ENCODE measurements around the gene HEY2.
"Not testable (repeated sequence)": the region's sequence is repeated elsewhere in the genome, so short reads cannot be mapped to it uniquely, and the experiment has no call there.

HEY2 gene

DNA sequence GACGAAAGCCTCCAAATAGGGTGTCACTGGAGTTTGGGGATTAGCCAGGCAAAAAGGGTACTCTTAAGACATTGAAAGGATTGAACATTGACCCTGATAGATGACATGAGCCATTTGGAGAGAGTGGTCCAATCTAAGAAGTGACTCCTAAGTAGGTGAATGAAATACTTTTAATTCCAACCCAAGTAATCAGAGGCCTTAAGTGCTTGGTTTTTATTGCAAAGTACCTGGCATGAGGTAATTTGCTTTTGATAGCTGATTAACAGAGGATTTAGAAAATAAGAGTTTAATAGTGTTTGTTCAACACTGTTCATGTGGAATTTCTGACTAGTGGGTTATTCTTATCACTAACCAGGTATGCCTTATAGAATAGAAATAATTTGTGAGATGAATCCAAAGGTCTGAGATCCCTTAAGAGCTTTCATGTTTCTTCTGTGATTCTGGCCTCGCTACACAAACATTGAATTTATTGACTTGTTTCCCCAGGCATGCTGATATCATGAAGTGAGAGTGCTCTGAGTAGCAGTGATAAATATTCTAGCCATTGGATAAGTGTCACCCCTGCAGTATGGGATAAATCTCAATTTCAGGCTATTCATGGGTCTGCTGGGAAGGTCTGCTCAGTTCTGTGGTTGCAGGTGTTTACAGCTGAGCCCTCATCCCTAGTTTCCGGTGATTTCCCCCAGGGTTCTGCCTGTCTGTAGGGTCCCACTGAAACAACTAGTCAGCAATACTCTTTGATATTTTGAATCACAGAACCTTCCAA is 47.9 kb downstream of the HEY2 start:
- DNase-seq: no peak

DNA sequence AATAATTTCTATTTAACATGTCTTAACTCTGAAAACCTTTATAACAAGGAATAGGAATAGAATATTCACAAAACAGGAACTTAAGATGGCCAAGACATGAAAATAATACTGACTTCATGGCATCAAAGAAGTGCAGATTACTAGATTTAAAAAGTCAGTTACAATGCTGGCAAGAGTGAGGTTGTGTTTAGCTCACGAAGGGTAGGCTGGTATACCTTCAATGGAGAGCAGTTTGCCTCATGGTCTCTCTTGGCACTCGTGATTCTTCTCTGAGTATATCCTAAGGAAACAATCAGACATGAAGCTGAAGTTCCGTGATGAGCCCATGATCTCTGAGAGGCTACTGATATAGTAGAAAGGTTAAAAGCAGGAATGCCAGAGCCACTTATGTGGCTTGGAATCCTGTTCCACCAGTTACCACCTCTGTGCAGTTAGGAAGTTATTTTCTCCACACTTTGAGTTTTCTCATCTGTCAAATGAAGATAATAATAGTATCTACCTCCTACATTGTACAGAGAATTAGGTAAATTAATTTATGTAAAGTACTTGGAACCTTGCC is 48.5 kb downstream of the HEY2 start:
- no peak for DNase-seq

DNA sequence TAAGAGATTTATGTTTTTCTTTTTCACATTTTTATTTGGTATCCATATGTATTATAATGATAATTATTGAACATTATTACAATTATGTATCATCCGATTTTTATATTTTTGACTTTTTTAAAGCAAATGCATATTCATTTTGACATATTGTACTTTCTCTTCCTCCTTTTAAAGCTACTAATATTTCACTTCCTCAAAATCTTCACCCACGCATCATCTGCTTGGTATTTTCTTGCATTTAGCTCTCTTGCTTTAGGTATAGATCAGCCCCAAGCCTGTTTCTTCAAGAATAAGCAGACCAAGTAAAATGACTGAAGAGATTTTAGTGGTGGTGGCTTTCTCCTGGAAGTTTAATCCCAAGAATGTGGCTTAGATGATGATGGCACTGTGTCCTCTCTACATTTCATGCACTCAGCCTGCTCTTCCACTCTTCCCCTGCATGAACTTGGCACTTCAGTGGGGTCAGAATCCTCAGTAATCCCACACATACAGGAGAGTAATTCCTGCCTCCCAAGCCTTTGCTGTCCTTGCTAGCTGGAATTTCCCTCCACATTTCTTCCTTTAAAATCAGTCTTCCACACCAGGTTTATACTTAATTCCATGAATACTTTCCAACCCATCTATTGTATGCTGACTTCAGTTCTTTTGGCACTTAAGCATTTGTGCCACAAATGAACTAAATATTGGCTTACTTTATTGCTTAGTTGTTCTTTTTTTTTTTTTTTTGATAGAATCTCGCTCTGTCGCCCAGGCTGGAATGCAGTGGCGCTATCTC is 49.5 kb downstream of the HEY2 start:
- DNase-seq: no peak

DNA sequence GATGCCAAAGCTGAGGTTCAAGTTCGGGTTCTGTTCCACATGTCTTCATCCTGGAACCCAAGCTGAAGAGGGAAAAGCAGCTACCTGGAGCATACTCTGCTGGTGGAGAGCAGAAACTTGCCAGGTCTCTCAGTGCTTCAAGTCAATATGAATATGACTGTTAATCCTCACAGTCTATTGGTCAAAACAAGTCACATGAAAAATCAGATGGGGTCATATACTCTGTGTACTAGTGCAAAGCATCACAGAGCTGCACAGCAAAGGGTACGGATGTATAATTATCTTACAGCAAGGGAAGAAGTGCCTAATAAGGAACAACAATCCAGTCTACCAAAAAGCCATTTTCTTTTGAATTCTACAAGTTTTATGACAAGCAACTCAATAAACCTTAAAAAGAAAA is 53.0 kb downstream of the HEY2 start:
- no peak for DNase-seq

DNA sequence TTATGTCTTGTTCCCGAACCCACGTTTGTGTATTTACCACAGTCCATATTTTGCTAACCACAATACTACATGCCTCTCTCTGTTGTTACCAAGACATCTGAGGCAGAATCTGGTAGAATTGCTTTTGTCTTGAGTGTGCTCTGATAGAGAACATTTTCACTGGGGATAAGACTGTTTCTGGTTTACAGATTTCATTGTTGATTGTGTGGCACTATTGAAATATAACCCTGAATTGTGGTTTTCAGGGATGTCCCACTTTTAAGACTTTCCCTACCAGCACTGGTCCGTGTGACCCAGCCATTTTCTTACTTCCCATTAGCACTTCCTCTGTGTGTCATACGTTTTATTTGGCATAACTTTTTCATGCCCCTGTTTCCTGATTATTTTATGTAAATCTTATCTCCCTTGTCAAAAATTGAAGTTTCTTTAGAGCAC is 53.5 kb downstream of the HEY2 start:
- DNase-seq: no peak

DNA sequence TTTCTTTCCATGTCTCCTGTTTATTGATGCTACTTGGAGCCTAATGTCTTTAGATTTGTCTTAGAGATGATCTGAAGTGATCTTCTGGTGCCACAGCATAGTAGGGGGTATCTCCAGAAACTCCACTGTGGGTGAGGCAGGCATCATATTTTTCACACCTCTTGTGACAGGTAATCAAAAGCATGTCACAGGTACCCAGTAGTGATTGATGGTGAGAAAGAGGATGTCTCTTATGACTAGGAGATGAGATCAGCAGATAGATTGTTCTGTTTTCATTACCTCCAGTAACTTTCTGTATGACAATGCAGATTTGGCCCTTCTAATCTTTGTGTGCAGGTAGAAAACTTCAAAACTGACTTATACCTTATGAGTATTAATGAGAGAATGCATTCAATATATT is 54.8 kb downstream of the HEY2 start:
- DNase-seq: no peak

DNA sequence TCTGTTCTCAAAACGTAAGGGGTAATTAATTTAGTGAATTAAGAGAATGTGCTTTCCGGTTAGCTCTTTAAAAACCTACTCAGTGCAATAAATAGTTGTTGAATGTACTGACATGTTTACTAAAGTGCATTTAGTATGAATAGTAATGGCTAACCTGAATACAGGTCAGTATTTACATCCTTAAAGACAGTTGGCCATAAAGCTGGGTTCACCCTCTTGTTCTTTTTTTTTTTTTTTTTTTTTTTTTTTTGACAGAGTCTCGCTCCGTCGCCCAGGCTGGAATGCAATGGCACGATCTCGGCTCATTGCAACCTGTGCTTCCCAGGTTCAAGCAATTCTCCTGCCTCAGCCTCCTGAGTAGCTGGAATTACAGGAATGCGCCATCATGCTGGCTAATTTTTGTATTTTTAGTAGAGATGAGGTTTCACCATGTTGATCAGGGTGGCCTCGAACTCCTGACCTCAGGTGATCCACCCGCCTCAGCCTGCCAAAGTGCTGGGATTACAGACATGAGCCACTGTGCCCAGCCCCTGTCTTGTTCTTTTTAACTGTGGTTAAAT is 55.5 kb downstream of the HEY2 start:
- DNase-seq: not testable (repeated sequence)

DNA sequence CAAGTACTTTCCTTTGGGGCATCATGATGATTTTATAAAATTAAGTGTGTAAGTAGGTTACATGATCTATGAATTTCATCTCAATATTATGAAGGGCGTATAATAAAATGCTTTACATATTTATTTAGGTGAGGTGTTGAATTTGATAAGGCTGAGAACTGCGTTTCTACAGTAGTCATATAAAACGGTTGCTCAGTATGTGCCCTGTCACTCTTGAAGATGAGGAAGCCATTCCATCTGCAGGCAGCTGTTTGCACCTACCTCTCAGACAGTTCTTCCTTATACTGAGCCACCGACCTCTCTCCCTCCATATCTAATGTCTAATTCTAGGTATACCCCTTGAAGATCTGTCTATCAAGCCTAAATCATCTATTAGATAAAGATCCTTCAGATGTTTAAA is 57.4 kb downstream of the HEY2 start:
- DNase-seq: no peak

DNA sequence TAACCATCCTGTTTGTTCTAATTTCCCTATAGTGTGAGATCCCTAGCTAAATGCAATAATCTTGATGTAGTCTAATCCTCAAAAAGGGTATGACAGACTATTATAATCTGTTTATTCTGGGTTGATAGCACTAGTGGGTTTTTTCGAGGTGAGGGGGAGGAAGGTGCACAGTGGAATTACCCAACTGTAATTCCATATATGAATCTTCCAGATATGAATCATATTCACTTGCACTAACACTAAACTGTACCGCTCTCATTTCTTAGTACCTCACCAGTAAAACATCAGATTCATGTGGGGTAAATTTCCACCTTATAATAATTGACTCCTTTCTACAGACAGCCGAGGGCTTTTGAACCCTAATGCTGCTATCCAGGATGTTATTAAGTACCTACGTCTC is 57.9 kb downstream of the HEY2 start:
- DNase-seq: no peak

DNA sequence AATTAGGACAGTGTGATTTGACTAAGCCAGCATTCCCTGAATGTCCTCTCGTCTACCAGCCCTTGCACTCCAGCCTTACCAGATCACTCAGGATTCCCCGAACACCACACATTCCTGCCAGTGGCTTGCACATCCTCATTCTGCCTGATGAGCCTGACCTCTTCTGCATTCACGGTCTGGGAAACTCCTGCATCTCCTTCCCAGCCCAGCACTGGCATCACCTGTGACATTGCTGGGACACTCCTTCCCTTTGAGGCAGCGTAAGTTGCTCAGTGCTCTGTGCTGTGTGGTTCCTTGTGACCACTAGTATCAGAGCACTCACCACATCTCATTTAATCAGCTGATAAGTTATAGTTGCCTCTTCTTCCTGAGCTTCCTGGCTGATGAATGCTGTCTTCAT is 58.6 kb downstream of the HEY2 start:
- no peak for DNase-seq

DNA sequence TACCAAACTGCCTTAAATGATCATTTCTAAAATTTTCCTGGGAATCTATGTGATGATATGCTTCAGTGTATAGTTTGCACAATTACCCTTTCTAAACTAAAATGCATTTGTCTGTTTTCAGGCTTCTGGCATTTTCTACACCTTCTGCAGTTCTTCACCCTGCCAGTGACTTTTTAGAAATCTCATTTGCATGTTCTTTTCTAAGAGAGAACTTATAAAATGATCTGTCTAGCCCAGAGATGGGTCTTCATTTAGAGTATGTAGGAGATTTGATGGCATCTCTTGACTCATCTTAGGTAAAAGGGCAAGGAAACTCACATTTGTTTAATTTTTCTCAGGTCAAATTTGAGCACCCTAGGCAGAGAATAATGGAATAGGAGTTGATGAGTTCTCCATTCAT is 59.2 kb downstream of the HEY2 start:
- DNase-seq: no peak

DNA sequence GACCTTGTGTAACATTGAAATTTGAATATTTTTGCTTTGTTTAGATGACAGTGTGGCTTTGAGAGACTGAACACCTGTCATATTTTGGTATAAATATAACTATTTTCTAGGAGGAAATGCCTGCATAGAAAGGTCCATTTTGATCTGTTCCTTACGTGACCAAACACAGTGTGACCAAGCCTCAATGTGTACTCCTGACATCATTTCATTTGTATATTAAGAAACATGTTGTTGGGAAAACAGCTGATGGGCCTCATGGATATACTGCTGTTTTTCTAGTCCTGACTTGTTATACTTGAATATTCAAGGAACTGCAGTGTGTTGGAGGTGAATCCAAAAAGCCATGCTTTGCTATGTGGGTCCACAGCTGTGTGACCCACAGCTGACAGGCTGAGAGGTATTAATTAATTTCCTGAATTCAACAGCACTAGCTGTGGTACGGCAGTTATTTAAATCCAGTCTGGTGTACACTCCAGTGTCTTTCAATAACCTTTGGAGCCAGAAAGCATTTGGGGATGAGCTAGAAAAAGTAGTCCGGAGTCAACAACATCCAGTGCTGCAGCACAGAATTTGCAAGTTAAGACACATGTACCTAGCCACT is 60.2 kb downstream of the HEY2 start:
- no peak for DNase-seq

DNA sequence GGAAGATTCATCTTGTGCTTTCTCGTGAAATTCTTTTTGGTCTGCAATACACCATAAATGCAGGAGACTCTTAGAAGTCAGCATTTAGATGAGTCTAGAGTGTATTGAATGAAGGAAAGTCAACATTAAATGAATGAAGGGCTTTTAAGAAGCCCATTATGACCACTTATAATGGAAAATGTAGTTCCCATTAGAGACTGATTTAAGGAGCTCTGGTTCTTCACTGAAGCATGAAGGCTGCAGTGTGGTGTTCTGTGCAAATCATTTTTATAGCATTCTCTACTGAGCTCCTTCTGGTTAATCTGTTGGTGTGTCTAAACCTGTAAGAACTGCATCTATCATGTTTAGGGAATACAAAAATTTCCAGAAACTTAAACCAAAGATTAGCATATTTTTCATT is 61.0 kb downstream of the HEY2 start:
- no peak for DNase-seq
